Measurements from ENCODE around the gene PLA2G4A. TPM values are rescaled to one million over a fixed set of nuclear protein-coding genes. Genes with fewer than 3 reads are reported as not detected.

Gene PLA2G4A
- total RNA-seq, 1 experiment from 2014 or later, result not detected

DNA sequence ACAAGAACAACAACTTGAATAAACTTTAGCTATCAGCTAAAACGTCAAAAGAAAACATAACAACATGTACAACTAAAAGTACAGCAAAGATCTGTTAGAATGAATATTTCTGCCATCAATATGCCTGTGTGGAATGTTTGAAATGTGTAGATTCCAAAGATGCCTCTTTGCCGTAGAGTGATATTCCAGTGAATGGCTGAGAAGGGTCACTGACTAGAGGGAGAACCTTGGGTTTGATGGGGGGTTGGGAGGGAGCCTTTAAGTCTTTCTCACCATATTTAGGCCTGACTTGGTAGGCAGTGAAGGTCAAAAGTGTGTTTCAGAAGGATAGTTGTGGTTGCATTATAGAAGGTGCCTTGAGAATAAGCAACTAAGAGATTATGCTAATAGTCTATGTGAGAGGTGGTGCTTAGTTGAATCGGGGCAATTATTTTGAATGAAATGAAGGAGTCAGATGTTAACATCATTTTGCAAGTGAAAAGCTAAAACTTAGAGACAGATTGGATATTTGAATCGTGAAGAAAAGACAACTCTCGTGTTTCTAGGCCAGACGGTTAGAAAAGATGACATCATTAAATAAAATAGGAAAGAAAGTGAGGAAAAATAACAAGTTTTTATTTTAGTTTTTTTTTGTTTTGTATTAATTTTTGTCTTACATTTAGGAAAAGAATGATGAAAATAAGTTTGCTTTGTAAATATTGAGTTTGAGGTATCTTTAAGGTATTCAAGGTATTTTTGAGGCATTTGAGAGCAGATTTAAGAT, 53.8 kb downstream of the PLA2G4A start:
- ATAC-seq (no peak), DNase-seq (ENCODE audit: low read depth, low spot score) (no peak)
- Histone ChIP-seq H3K4me3 (ENCODE audit: low read depth in 2 of 2, low read length in 2 of 2) (no peak overlapping the region), H3K4me1 (ENCODE audit: control insufficient read depth, insufficient read depth, low read length) (no peaks in the 10 kb centered on the region), H3K36me3 (ENCODE audit: control insufficient read depth, insufficient read depth, low read length) (no peaks in the 10 kb centered on the region), H3K27ac (ENCODE audit: low read length) (no peak overlapping the region), H3K27me3 (ENCODE audit: control insufficient read depth, insufficient read depth, low read length) (no peaks in the 10 kb centered on the region), H3K9me3 (ENCODE audit: control insufficient read depth, insufficient read depth, low read depth, low read length) (no peaks in the 10 kb centered on the region)
- in situ Hi-C loops (cut with HindIII; ENCODE audit: low pct_unique_long_range_greater_than_20kb, low sequenced_read_pairs), result no loop called here
- CTCF ChIA-PET, result no interaction called here
- intact Hi-C loops (cut with micrococcal nuclease; ENCODE audit: unreplicated experiment), result no loop called here
- no TSS peak for BruUV-seq (replicated peaks)
- no peak for TF ChIP-seq SIN3A (IDR thresholded peaks at IDR 0.05; ENCODE audit: borderline replicate concordance, insufficient read depth, low read depth, low read length)
- POLR2A ChIA-PET, result no interaction called here

DNA sequence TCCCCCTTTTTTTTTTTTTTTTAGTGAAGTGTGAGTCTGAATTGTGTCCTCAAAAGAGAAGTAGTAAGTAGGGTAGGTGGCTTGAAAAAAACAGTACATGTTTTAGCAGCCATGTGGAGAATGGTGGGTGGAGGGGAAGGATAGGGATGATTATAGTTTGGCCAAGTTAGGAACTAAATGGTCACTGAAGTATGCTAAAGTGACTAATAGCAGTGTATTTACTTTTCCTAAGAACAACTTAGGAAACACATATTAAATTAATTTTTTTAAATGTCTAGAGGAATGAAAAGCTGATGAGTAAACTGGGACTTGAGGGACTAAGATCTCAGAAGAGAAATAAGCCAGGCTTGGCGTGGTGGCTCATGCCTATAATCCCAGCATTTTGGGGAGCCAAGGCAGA, 55.5 kb downstream of the PLA2G4A start:
- no peak for TF ChIP-seq SIN3A (IDR thresholded peaks at IDR 0.05; ENCODE audit: borderline replicate concordance, insufficient read depth, low read depth, low read length)
- no peak for TF ChIP-seq POLR2AphosphoS5 (IDR thresholded peaks at IDR 0.05; ENCODE audit: low read depth, low read length)
- TF ChIP-seq TCF7L2 (IDR thresholded peaks at IDR 0.05; ENCODE audit: low read depth, low read length), result no peak
- TF ChIP-seq, protein P1, sequence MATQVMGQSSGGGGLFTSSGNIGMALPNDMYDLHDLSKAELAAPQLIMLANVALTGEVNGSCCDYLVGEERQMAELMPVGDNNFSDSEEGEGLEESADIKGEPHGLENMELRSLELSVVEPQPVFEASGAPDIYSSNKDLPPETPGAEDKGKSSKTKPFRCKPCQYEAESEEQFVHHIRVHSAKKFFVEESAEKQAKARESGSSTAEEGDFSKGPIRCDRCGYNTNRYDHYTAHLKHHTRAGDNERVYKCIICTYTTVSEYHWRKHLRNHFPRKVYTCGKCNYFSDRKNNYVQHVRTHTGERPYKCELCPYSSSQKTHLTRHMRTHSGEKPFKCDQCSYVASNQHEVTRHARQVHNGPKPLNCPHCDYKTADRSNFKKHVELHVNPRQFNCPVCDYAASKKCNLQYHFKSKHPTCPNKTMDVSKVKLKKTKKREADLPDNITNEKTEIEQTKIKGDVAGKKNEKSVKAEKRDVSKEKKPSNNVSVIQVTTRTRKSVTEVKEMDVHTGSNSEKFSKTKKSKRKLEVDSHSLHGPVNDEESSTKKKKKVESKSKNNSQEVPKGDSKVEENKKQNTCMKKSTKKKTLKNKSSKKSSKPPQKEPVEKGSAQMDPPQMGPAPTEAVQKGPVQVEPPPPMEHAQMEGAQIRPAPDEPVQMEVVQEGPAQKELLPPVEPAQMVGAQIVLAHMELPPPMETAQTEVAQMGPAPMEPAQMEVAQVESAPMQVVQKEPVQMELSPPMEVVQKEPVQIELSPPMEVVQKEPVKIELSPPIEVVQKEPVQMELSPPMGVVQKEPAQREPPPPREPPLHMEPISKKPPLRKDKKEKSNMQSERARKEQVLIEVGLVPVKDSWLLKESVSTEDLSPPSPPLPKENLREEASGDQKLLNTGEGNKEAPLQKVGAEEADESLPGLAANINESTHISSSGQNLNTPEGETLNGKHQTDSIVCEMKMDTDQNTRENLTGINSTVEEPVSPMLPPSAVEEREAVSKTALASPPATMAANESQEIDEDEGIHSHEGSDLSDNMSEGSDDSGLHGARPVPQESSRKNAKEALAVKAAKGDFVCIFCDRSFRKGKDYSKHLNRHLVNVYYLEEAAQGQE (IDR thresholded peaks at IDR 0.05; ENCODE audit: insufficient read depth in 1 of 2, low read depth in 2 of 2, low read length in 1 of 2), result no peak
- TF ChIP-seq, protein P2, sequence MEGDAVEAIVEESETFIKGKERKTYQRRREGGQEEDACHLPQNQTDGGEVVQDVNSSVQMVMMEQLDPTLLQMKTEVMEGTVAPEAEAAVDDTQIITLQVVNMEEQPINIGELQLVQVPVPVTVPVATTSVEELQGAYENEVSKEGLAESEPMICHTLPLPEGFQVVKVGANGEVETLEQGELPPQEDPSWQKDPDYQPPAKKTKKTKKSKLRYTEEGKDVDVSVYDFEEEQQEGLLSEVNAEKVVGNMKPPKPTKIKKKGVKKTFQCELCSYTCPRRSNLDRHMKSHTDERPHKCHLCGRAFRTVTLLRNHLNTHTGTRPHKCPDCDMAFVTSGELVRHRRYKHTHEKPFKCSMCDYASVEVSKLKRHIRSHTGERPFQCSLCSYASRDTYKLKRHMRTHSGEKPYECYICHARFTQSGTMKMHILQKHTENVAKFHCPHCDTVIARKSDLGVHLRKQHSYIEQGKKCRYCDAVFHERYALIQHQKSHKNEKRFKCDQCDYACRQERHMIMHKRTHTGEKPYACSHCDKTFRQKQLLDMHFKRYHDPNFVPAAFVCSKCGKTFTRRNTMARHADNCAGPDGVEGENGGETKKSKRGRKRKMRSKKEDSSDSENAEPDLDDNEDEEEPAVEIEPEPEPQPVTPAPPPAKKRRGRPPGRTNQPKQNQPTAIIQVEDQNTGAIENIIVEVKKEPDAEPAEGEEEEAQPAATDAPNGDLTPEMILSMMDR (IDR thresholded peaks at IDR 0.05), result no peak
- no TSS peak for BruUV-seq (replicated peaks)
- in situ Hi-C loops (cut with HindIII; ENCODE audit: low pct_unique_long_range_greater_than_20kb, low sequenced_read_pairs) (no loop called here), intact Hi-C loops (cut with micrococcal nuclease; ENCODE audit: unreplicated experiment) (no loop called here)
- H3K4me1 ChIP-seq (ENCODE audit: control insufficient read depth, insufficient read depth, low read length), result no peaks in the 10 kb centered on the region
- no peak overlapping the region for H3K4me3 ChIP-seq (ENCODE audit: low read depth in 2 of 2, low read length in 2 of 2)
- ATAC-seq (no peak), DNase-seq (ENCODE audit: low read depth, low spot score) (no peak)
- CTCF ChIA-PET, result no interaction called here
- H3K9me3 ChIP-seq (ENCODE audit: control insufficient read depth, insufficient read depth, low read depth, low read length), result no peaks in the 10 kb centered on the region
- POLR2A ChIA-PET, result no interaction called here
- H3K27ac ChIP-seq (ENCODE audit: low read length), result no peak overlapping the region
- no peaks in the 10 kb centered on the region for H3K36me3 ChIP-seq (ENCODE audit: control insufficient read depth, insufficient read depth, low read length)
- H3K27me3 ChIP-seq (ENCODE audit: control insufficient read depth, insufficient read depth, low read length), result no peaks in the 10 kb centered on the region

DNA sequence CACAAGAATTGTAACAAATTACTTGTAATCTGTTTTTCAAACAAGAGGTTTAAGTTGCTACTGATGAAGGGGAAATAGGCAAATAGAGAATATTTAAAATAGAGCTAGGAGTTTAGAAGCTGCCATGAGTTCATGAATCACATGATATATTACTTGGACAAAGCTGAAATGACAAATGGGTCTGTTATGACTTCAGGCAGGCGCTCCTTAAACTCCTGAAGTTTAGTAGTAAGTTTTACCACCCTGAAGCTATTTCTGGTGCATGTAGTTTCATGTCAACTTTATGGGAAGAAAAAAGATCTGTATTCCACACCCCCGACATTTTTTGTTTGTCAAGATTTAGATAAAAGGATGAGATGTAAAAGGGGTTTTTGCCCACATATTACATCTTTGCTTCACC, 58.5 kb downstream of the PLA2G4A start:
- Histone ChIP-seq H3K4me1 (ENCODE audit: control insufficient read depth, insufficient read depth, low read length) (no peaks in the 10 kb centered on the region), H3K4me3 (ENCODE audit: low read depth in 2 of 2, low read length in 2 of 2) (no peak overlapping the region), H3K36me3 (ENCODE audit: control insufficient read depth, insufficient read depth, low read length) (no peaks in the 10 kb centered on the region), H3K27ac (ENCODE audit: low read length) (no peak overlapping the region), H3K9me3 (ENCODE audit: control insufficient read depth, insufficient read depth, low read depth, low read length) (no peaks in the 10 kb centered on the region), H3K27me3 (ENCODE audit: control insufficient read depth, insufficient read depth, low read length) (no peaks in the 10 kb centered on the region)
- TF ChIP-seq, protein P1 (IDR thresholded peaks at IDR 0.05; ENCODE audit: insufficient read depth in 1 of 2, low read depth in 2 of 2, low read length in 1 of 2), result no peak
- TF ChIP-seq TCF7L2 (IDR thresholded peaks at IDR 0.05; ENCODE audit: low read depth, low read length) (no peak), SIN3A (IDR thresholded peaks at IDR 0.05; ENCODE audit: borderline replicate concordance, insufficient read depth, low read depth, low read length) (no peak), POLR2AphosphoS5 (IDR thresholded peaks at IDR 0.05; ENCODE audit: low read depth, low read length) (no peak)
- TF ChIP-seq, protein P2 (IDR thresholded peaks at IDR 0.05), result no peak
- in situ Hi-C loops (cut with HindIII; ENCODE audit: low pct_unique_long_range_greater_than_20kb, low sequenced_read_pairs) (no loop called here), intact Hi-C loops (cut with micrococcal nuclease; ENCODE audit: unreplicated experiment) (no loop called here)
- no TSS peak for BruUV-seq (replicated peaks)
- CTCF ChIA-PET, result no interaction called here
- no peak for DNase-seq (ENCODE audit: low read depth, low spot score)
- ATAC-seq, result no peak
- POLR2A ChIA-PET, result no interaction called here
